GM19238 (cell line): Measurements from ENCODE around the gene RICTOR.
"Not testable (repeated sequence)": the region's sequence is repeated elsewhere in the genome, so short reads cannot be mapped to it uniquely, and the experiment has no call there.

Experiments
- DNase-seq: peaks from one replicate; pipeline ENCODE4 v3.0.0; 2011; ENCODE audit warnings: low spot score; ENCODE audit not compliant: insufficient read length

The RICTOR gene

GRCh38 chr5:39058178-39058921 is 15.8 kb downstream of the RICTOR start:
- DNase-seq, result no peak

DNA sequence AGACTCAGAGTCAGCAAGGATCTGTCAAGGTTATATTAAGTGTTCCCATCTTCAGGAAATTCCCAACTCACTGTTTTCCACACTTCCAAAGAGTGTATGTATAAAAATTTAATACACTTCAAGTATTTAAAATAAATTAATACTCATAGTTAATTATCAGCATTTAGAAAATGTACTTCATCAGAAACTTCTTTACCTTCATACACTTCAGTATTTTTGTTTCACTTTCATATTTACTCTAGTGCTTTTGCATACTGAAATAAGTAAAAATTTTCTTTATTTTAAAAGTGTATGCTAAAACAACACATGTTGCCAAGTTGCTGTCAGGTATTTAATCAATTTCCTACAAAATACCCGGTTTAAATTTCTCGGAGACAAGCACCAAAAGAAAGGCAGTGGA is 16.5 kb downstream of the RICTOR start:
- no peak for DNase-seq

DNA sequence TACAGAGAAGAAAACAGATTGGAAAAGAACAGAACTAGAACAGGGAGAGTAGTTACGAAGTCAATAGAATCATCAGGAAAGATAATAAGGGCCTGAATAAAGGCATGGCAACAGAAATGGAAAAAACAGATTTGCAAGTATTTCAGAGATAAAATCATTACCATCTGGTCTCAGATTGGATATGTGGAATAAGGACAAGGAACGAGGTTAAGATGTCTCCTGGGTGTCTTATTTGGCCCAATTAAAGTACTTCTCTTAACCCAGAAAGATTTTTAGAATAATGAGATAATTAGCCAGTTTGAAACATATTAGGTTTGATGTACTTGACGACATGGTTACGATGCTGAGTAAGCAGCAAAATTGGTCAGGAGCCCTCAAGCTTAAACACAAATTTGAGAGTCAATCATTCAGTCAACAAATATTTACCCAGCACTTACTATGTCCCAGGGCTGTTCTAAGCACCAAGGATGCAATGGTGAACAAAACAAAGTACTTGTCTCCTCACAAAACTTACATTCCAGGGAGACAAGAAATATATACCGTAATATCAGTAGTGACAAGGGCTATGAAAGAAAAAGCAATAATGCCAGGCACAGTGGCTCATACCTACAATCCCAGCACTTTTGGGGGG is 18.3 kb downstream of the RICTOR start:
- DNase-seq, result no peak

- no peak for DNase-seq
Measured at GRCh38 chr5:39055027-39055767, 19.0 kb downstream of the RICTOR start.

- DNase-seq, result no peak
Measured at GRCh38 chr5:39053189-39053588, 21.0 kb downstream of the RICTOR start.

GRCh38 chr5:39052141-39052540 is 22.1 kb downstream of the RICTOR start:
- no peak for DNase-seq

- no peak for DNase-seq
Measured at GRCh38 chr5:39049315-39049714, 24.9 kb downstream of the RICTOR start.

DNA sequence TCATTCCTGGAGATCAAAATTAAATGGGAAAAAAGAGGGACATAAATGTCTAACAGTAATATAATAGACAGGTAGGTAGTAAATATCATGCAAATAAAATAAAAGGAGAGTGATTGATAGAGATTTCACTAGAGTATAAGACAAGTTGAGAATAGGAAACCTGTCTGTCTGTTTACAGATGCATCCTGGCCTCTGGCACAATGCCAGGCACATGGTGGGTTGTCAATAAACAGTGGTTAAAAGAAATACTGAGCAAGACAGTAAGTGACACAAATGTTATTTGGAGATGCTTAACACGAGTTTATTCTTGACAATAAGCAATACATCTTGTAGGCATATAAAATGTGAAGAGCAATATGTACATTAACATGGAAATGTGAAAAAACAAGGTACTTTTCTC is 33.3 kb downstream of the RICTOR start:
- no peak for DNase-seq

GRCh38 chr5:39034493-39034892 is 39.7 kb downstream of the RICTOR start:
- not testable (repeated sequence) for DNase-seq

- DNase-seq, result no peak
Measured at GRCh38 chr5:39031041-39031440, 43.2 kb downstream of the RICTOR start.

DNA sequence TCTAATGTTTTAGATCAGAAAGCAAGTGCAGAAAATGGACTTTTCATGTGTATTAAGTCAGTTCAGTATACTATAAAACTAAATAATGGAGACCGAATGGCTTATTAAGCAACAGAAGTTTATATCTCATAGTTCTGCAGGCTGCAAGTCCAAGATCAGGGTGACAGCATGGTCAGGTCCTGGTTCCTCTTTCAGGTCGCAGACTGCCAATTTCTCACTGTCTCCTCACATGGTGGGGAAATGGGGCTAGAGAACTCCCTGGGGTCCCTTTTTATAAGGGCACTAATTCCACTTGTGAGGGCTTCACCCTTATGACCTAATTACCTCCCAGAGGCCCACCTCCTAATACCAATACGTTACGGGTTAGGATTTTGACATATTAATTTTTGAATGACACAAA is 48.7 kb downstream of the RICTOR start:
- DNase-seq, result no peak

- DNase-seq, result no peak
Measured at GRCh38 chr5:39024884-39025283, 49.3 kb downstream of the RICTOR start.

DNA sequence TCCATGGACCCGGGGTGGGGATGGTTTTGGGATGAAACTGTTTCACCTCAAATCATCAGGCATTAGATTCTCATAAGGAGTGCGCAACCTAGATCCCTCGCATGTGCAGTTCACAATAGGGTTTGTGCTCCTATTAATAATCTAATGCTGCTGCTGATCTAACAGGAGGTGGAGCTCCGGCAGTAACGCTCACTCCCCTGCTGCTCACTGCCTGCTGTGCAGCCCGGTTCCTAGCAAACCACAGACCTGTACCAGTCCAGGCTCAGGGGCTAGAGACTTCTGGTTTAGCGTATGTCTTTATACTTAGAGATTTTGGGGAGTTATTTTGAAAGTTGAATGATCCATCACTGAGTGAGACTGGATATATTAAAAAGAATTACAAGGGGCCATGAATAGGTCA is 50.2 kb downstream of the RICTOR start:
- DNase-seq, result no peak

DNA sequence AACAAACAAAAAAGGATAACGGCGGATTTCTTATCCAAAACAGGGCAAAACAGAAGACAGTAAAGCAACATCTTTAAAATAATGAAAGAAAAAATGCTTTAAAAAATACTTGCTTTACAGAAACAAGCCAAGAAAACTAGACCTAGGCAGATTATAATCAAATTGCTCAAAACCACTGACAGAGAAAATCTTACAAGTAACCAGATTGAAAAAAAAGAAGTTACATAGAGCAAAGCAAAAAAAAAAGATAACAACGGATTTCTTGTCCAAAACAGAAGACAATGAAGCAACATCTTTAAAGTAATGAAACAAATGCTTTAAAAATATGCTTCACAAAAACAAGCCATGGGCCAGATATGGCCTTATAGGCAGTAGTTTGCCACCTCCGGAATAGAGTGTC is 51.1 kb downstream of the RICTOR start:
- DNase-seq, result no peak

- no peak for DNase-seq
Measured at GRCh38 chr5:39022151-39022550, 52.0 kb downstream of the RICTOR start.

- no peak for DNase-seq
Measured at GRCh38 chr5:39021413-39021812, 52.8 kb downstream of the RICTOR start.

DNA sequence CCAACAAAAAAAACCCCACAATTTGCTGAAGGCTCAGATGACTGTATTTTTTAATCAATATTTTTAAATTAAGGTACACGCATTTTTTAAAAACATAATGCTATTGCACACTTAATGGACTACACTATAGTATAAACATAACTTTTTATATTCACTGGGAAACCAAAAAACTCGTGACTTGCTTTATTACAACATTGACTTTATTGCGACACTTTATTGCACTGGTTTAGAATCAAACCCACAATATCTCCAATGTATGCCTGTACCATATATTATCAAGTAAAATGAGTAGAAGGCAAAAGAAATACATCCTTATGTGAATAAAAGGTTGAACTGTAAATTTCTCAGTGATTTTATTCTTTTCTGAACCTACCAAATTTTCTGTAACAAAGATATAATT is 53.7 kb downstream of the RICTOR start:
- DNase-seq, result no peak

- DNase-seq, result no peak
Measured at GRCh38 chr5:39019254-39019653, 54.9 kb downstream of the RICTOR start.

DNA sequence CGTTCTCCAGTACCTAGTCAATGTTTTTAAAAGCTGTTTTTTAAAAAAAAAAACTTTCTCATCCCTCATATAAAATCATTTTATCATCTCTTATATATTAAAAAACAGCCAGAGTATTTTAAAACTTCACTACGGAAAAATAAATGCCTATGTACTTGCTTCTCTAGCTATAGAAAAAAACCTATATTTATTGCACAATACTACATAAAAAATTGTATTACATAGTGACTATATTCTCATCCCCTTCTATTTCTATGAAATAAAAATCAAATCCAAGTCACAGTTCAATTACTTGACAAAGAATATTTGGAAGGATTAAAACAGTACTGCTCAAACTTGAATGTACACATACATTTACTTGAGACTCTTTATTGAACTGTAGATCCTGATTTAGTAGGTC is 56.7 kb downstream of the RICTOR start:
- DNase-seq, result no peak

GRCh38 chr5:39016587-39017275 is 57.5 kb downstream of the RICTOR start:
- DNase-seq, result no peak

DNA sequence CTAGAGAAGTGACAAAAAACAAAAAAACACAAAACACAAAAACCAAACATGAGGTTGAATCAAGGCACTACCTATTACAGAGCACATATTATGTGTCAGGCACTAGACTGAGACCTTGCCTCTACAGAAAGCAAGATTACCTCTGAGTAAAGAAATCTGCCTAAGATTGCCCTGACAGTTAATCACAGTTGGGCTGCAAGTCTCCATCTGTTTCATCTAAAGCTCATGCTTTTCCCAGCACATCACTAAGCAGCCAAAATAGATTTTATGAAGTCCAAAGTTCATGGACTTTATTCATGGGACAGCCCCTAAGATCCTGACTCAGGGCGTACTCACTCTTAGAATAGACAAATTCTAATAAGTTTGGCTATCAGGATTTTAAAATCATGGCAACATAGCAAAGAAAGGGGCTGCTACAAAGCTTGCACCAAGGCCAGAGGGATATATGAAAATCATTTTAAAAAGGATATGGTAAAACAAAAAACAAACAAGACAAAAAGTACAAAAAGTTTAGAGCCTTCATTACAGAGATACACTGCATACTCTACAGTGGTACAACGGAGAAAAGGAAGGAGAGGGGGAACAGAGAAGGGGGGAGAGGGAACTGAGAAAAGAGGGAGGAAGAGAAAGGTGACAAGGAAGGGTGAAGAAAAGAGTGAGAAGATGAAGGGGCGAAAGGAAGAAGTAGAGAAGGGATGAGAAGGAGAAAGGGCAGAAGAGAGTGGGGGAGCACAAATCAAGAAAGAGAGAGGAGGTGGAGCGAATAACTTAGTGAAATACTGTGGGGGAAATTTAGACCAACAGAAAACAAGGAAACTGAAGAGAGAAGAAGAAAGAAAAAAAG is 58.2 kb downstream of the RICTOR start:
- DNase-seq, result no peak
